ENCODE measurements around the gene PCMT1. TPM values are rescaled to one million over a fixed set of nuclear protein-coding genes. Genes with fewer than 3 reads are reported as not detected.

The PCMT1 gene
- total RNA-seq, 1 experiment from 2014 or later, result 117 TPM

GRCh38 chr6:149782337-149782736, 32.8 kb downstream of the PCMT1 start:
- DNase-seq (ENCODE audit: unreplicated experiment), result no peak
- H3K4me1 Mint-ChIP-seq (ENCODE audit: insufficient read depth, unreplicated experiment), result peaks cover 5% of the 10 kb centered on the region
- intact Hi-C loops (cut with micrococcal nuclease), result no loop called here
- CTCF ChIA-PET, result interaction anchor here (0.6 to 1.5 kb wide), 3 partner anchors 8 to 10 kb away, joined by 3 to 5 read pairs (median 4); no protein-coding TSS in a partner anchor
- no peaks in the 10 kb centered on the region for H3K9me3 Mint-ChIP-seq (ENCODE audit: unreplicated experiment)
- no TSS peak for BruUV-seq (replicated peaks)
- POLR2A ChIA-PET, result interaction anchor here (1.5 kb wide), 1 partner anchor 20 kb away, joined by 3 read pairs; no protein-coding TSS in a partner anchor
- no peak overlapping the region for H3K4me3 Mint-ChIP-seq (ENCODE audit: unreplicated experiment)
- H3K27me3 Mint-ChIP-seq (ENCODE audit: insufficient read depth, unreplicated experiment), result no peaks in the 10 kb centered on the region
- no peak for TF ChIP-seq CTCF (IDR thresholded peaks at IDR 0.05; ENCODE audit: unreplicated experiment)
- peaks cover 53% of the 10 kb centered on the region for H3K36me3 Mint-ChIP-seq (ENCODE audit: insufficient read depth, unreplicated experiment)
- H3K27ac Mint-ChIP-seq (ENCODE audit: low read depth, unreplicated experiment), result no peak overlapping the region

GRCh38 chr6:149783551-149783950, 34.0 kb downstream of the PCMT1 start:
- no peak overlapping the region for H3K27ac Mint-ChIP-seq (ENCODE audit: low read depth, unreplicated experiment)
- DNase-seq (ENCODE audit: unreplicated experiment), result no peak
- H3K9me3 Mint-ChIP-seq (ENCODE audit: unreplicated experiment), result no peaks in the 10 kb centered on the region
- no peak for TF ChIP-seq CTCF (IDR thresholded peaks at IDR 0.05; ENCODE audit: unreplicated experiment)
- H3K4me1 Mint-ChIP-seq (ENCODE audit: insufficient read depth, unreplicated experiment), result peaks cover 5% of the 10 kb centered on the region
- H3K27me3 Mint-ChIP-seq (ENCODE audit: insufficient read depth, unreplicated experiment), result no peaks in the 10 kb centered on the region
- no peak overlapping the region for H3K4me3 Mint-ChIP-seq (ENCODE audit: unreplicated experiment)
- no TSS peak for BruUV-seq (replicated peaks)
- POLR2A ChIA-PET, result interaction anchor here (0.7 to 0.9 kb wide), 2 partner anchors 10 to 31 kb away, joined by 4 read pairs; no protein-coding TSS in a partner anchor
- H3K36me3 Mint-ChIP-seq (ENCODE audit: insufficient read depth, unreplicated experiment), result peaks cover 60% of the 10 kb centered on the region
- CTCF ChIA-PET, result interaction anchor here (0.6 to 1.5 kb wide), 2 partner anchors 12 to 324 kb away, joined by 3 to 4 read pairs; no protein-coding TSS in a partner anchor
- intact Hi-C loops (cut with micrococcal nuclease), result no loop called here

- BruUV-seq (replicated peaks), result no TSS peak
- no peak for DNase-seq (ENCODE audit: unreplicated experiment)
- Mint-ChIP-seq H3K27me3 (ENCODE audit: insufficient read depth, unreplicated experiment) (no peaks in the 10 kb centered on the region), H3K36me3 (ENCODE audit: insufficient read depth, unreplicated experiment) (peaks cover 63% of the 10 kb centered on the region), H3K4me1 (ENCODE audit: insufficient read depth, unreplicated experiment) (no peaks in the 10 kb centered on the region), H3K27ac (ENCODE audit: low read depth, unreplicated experiment) (peak overlapping the region; percentile 33), H3K4me3 (ENCODE audit: unreplicated experiment) (no peak overlapping the region), H3K9me3 (ENCODE audit: unreplicated experiment) (no peaks in the 10 kb centered on the region)
- ChIA-PET POLR2A (interaction anchor here (1.7 kb wide), 1 partner anchor 11 kb away, joined by 5 read pairs; no protein-coding TSS in a partner anchor), CTCF (interaction anchor here (0.8 kb wide), 1 partner anchor 34 kb away, joined by 3 read pairs; no protein-coding TSS in a partner anchor)
- intact Hi-C loops (cut with micrococcal nuclease), result no loop called here
- TF ChIP-seq CTCF (IDR thresholded peaks at IDR 0.05; ENCODE audit: unreplicated experiment), result no peak
Observed at GRCh38 chr6:149806127-149806526, 56.6 kb downstream of the PCMT1 start.

GRCh38 chr6:149809798-149810197, 60.3 kb downstream of the PCMT1 start:
- no peak for TF ChIP-seq CTCF (IDR thresholded peaks at IDR 0.05; ENCODE audit: unreplicated experiment)
- H3K9me3 Mint-ChIP-seq (ENCODE audit: unreplicated experiment), result no peaks in the 10 kb centered on the region
- CTCF ChIA-PET, result interaction anchor here (1.3 to 1.7 kb wide), 2 partner anchors 13 to 18 kb away, joined by 3 to 6 read pairs; no protein-coding TSS in a partner anchor

More at GRCh38 chr6:149809798-149810197, 60.3 kb downstream of the PCMT1 start:
- Mint-ChIP-seq H3K36me3 (ENCODE audit: insufficient read depth, unreplicated experiment) (peaks cover 46% of the 10 kb centered on the region), H3K4me1 (ENCODE audit: insufficient read depth, unreplicated experiment) (no peaks in the 10 kb centered on the region), H3K27ac (ENCODE audit: low read depth, unreplicated experiment) (no peak overlapping the region), H3K27me3 (ENCODE audit: insufficient read depth, unreplicated experiment) (no peaks in the 10 kb centered on the region), H3K4me3 (ENCODE audit: unreplicated experiment) (no peak overlapping the region)
- POLR2A ChIA-PET, result no interaction called here
- no TSS peak for BruUV-seq (replicated peaks)
- no peak for DNase-seq (ENCODE audit: unreplicated experiment)
- intact Hi-C loops (cut with micrococcal nuclease), result no loop called here
